Naive thymus-derived CD8-positive, alpha-beta T cell (primary cell): Measurements from ENCODE around the gene IFTAP. TPM values are rescaled to one million over a fixed set of nuclear protein-coding genes. Genes with fewer than 3 reads are reported as not detected.
A peak's percentile ranks its signal among the peaks of the same experiment; 100 is the strongest.
"Not testable (repeated sequence)": the region's sequence is repeated elsewhere in the genome, so short reads cannot be mapped to it uniquely, and the experiment has no call there.

Source experiments
- ATAC-seq, 2 donors: fragments of 150-1000 bp; cut with Tn5 transposase in 1 of 2; sonication (Bioruptor Pico), chemical (Tn5 transposase) in 1 of 2; 1 replicate in 1 of 2; 2 replicates in 1 of 2; pipeline ENCODE4 v1.10.0; 2021; ENCODE audit warnings: mild to moderate bottlenecking in 2 of 2, moderate library complexity in 2 of 2
- POLR2A ChIA-PET: fragments of 350-600 bp; sonication (Branson Sonifier 250); formaldehyde crosslinking; loops from one replicate; lab custom pipeline; 2021; ENCODE audit warnings: antibody characterized with exemption; lab: Charles Lee
- DNase-seq, 10 donors: peaks; one replicate each; pipeline versions ENCODE4 v3.0.0 to v3.0.0-alpha.2; 2020 to 2022
- H3K27ac Mint-ChIP-seq, 10 donors: one replicate each; pipeline ENCODE4 v1.8.0; 2020 to 2022; ENCODE audit warnings: mild to moderate bottlenecking in 10 of 10, mixed read lengths in 10 of 10, moderate library complexity in 4 of 10, inconsistent platforms in 1 of 10
- H3K27me3 Mint-ChIP-seq, 5 donors: one replicate each; pipeline ENCODE4 v1.8.0; 2021 to 2022; ENCODE audit warnings: mixed read lengths in 5 of 5
- H3K36me3 Mint-ChIP-seq, 3 donors: one replicate each; pipeline ENCODE4 v1.8.0; 2020 to 2022; ENCODE audit warnings: mixed read lengths in 3 of 3, mild to moderate bottlenecking in 2 of 3, inconsistent platforms in 1 of 3
- H3K4me1 Mint-ChIP-seq, 4 donors: one replicate each; pipeline ENCODE4 v1.8.0; 2021 to 2022; ENCODE audit warnings: mixed read lengths in 4 of 4
- H3K4me3 Mint-ChIP-seq, 10 donors: one replicate each; pipeline ENCODE4 v1.8.0; 2020 to 2022; ENCODE audit warnings: mild to moderate bottlenecking in 10 of 10, mixed read lengths in 10 of 10, moderate library complexity in 6 of 10, inconsistent platforms in 1 of 10
- H3K9me3 Mint-ChIP-seq, 9 donors: one replicate each; pipeline ENCODE4 v1.8.0; 2020 to 2022; ENCODE audit warnings: mixed read lengths in 9 of 9, mild to moderate bottlenecking in 3 of 9, inconsistent platforms in 1 of 9, moderate library complexity in 1 of 9
- polyA plus RNA-seq, 3 donors: library from polyadenylated mRNA; unstranded; fragments of 300-500 nt; fragmentation: Illumina TruSeq; gene quantifications; one replicate each; pipeline ENCODE4 v1.2.3, GENCODE V29; 2021
- total RNA-seq, 8 experiments: library from RNA in 2 of 8; stranded (reverse) in 2 of 8; gene quantifications; one replicate each; pipeline ENCODE4 v1.2.3 and lab custom pipeline; 2021 to 2026

IFTAP gene
- total and polyA plus RNA-seq, 5 experiments from 2014 or later = 2.4 to 4.7 (median 2.7) TPM

DNA sequence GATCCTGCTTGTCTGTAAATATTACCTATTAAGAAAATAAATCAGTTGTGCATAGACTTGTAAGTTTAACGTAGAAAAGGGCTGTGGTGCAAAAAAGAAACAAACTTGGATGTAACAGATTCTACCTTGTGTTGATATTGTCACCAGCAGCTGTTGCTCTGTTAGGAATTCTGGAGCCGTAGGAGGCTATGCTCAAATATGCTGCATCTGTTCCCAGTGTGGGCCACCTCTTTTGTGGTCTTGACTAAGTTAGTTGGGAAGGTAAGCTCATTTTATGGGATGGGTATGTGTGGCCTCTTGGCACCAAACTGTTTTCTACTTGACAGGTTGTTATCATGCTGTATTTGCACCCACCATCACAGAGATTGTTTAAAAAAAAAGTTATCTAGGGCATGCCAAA is 33.2 kb downstream of the IFTAP start:
- no peak overlapping the region for H3K27ac Mint-ChIP-seq
- POLR2A ChIA-PET = no interaction called here
- ATAC-seq (no peak), DNase-seq (no peak)
- H3K9me3 Mint-ChIP-seq = no peaks in the 10 kb centered on the region
- H3K36me3 Mint-ChIP-seq = no peaks in the 10 kb centered on the region
- H3K27me3 Mint-ChIP-seq = peaks cover 0 to 23% (median 10%) of the 10 kb centered on the region in 5 donors
- H3K4me1 Mint-ChIP-seq = no peaks in the 10 kb centered on the region
- no peak overlapping the region for H3K4me3 Mint-ChIP-seq

DNA sequence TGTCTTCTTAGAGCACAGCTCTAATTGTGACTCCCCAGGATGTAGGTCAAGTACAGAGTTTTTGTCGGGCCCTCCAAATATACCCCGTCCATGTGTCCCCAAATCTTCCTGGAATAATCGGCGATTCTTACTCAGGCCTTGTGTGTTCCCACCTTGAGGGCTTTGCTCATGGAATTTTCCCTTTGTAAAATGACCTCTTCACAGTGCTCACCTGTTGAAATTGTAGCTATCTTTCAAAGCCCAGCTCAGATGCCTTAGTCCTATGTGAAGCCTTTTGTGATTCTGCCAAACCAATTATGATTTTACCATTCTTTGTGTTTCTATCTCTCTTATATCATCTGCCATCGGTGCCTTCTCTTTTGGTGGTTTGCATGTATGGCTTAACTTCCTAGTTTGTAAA is 33.8 kb downstream of the IFTAP start:
- no peaks in the 10 kb centered on the region for H3K9me3 Mint-ChIP-seq
- no peaks in the 10 kb centered on the region for H3K4me1 Mint-ChIP-seq
- no peaks in the 10 kb centered on the region for H3K36me3 Mint-ChIP-seq
- H3K4me3 Mint-ChIP-seq = no peak overlapping the region
- DNase-seq (no peak), ATAC-seq (no peak)
- no peak overlapping the region for H3K27ac Mint-ChIP-seq
- POLR2A ChIA-PET = no interaction called here
- H3K27me3 Mint-ChIP-seq = peaks cover 0 to 23% (median 10%) of the 10 kb centered on the region in 5 donors

DNA sequence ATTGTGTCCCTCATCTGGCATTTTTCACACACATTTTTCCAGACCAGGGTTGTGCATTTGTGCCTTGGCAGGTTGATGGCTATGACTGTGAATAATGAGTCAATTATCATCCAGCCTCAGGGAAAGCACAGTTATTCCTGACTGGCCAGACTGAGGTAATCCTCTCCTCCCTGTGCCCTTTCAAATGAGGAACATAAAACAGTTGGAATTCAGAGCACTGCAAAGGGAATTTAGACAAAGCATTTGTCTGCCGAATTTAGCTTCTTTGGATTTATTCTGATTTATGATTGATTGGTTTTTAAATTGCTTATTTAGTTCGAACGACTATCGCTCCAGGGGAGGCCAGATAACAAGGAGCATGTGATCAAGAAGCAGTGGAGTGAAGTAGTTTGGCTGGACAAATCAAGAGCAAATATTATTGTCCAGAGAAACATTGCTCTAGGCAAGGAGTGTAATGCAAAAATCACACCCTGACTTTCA is 34.5 kb downstream of the IFTAP start:
- no peaks in the 10 kb centered on the region for H3K36me3 Mint-ChIP-seq
- ATAC-seq (no peak), DNase-seq (no peak)
- no peaks in the 10 kb centered on the region for H3K4me1 Mint-ChIP-seq
- no peak overlapping the region for H3K4me3 Mint-ChIP-seq
- POLR2A ChIA-PET = no interaction called here
- no peak overlapping the region for H3K27ac Mint-ChIP-seq
- H3K9me3 Mint-ChIP-seq = no peaks in the 10 kb centered on the region
- H3K27me3 Mint-ChIP-seq = peaks cover 0 to 23% (median 10%) of the 10 kb centered on the region in 5 donors

DNA sequence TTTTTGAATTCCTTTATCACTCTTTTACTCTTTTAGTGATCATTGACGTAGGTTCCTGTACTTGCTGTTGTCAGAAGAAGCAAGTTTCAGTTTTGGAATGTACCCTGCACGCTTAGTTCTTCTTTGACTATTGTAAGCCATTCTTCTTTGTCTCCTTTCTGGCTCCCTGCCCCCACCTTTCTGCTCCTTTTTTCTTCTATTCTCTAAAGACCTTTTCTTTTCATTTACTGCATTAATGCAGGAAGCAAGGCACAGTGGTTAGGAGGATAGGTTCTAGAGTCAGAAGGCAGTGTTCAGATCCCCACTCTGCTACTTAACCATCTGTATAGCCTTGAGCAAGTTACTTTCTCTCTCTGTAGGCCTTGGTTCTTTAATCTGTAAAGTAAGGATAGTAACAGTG is 37.5 kb downstream of the IFTAP start:
- no peak for ATAC-seq

DNA sequence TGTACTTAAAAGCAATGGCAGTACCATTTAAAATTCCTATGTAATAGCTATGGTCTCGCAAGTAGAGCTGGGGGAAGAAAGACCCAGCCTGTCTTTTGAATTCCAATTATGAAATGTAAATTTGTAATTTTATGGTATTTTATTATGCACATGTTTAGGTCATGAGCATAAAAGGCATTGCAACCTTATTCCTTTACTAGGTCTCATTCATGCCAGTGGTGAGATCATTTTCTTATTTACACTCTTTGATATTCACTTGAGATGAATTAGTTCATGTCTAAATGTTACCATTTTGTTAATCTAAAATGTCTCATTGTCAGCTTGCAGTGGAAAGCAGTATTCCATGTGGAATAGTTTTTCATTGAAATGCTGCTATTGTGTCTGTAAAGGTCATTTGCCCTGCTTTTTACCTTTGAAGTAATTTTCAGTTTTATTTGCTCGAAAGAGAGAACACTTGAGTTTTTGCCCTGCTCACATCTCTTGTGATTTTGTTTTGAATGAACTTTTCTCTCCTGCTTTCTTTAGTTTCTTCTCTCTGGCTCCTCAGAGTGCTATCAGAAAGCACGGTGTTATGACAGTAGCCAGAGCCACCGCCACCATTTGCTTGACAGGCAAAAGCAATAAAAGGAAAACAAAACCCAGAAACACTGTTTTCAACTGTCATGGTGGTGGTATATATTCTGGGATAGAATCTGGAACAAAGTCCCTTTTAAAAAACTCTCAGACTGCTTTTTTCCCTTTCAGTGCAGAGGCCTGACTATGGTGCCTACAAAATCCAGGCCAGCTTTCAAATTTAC is 41.0 kb downstream of the IFTAP start:
- H3K27me3 Mint-ChIP-seq = peaks cover 0 to 8% (median 4%) of the 10 kb centered on the region in 5 donors
- no peak overlapping the region for H3K4me3 Mint-ChIP-seq
- POLR2A ChIA-PET = no interaction called here
- peaks cover 0 to 8% (median 0%) of the 10 kb centered on the region in 3 donors for H3K36me3 Mint-ChIP-seq
- H3K4me1 Mint-ChIP-seq = no peaks in the 10 kb centered on the region
- peaks cover 0 to 10% (median 0%) of the 10 kb centered on the region in 9 donors for H3K9me3 Mint-ChIP-seq
- no peak for DNase-seq
- ATAC-seq = no peak
- peak overlapping the region in 1 of 10 donors; percentile 35 for H3K27ac Mint-ChIP-seq

More for the DNA sequence above, 37.5 kb downstream of the IFTAP start:
- peaks cover 0 to 17% (median 3%) of the 10 kb centered on the region in 5 donors for H3K27me3 Mint-ChIP-seq
- H3K27ac Mint-ChIP-seq = no peak overlapping the region
- H3K36me3 Mint-ChIP-seq = peaks cover 0 to 8% (median 0%) of the 10 kb centered on the region in 3 donors
- POLR2A ChIA-PET = no interaction called here
- no peaks in the 10 kb centered on the region for H3K4me1 Mint-ChIP-seq
- H3K4me3 Mint-ChIP-seq = no peak overlapping the region
- H3K9me3 Mint-ChIP-seq = peaks cover 0 to 9% (median 0%) of the 10 kb centered on the region in 9 donors
- no peak for DNase-seq

DNA sequence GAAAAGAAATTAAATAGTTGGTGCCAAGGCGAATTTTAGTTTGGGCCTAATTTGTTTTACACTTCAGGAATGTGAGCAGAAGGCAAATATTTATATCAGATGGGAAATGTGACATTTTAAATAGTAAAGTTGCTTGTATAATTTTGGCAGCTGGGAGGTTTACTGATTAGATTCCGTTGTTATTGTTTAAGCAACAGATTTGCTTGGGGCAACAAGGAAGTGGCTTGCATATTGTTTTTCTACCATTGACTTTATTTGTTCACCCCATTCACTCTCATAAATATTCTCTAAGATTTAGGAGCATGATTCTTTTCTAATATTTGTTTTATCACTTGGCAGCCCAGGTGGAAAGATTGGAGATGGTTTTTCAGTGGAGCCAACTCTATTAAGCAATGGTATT is 44.3 kb downstream of the IFTAP start:
- Mint-ChIP-seq H3K4me3 (no peak overlapping the region), H3K36me3 (peaks cover 0 to 8% (median 0%) of the 10 kb centered on the region in 3 donors), H3K27ac (no peak overlapping the region), H3K4me1 (no peaks in the 10 kb centered on the region), H3K27me3 (peaks cover 0 to 13% (median 7%) of the 10 kb centered on the region in 5 donors), H3K9me3 (peaks cover 0 to 17% (median 4%) of the 10 kb centered on the region in 9 donors)
- no peak for DNase-seq
- POLR2A ChIA-PET = no interaction called here
- ATAC-seq = no peak

DNA sequence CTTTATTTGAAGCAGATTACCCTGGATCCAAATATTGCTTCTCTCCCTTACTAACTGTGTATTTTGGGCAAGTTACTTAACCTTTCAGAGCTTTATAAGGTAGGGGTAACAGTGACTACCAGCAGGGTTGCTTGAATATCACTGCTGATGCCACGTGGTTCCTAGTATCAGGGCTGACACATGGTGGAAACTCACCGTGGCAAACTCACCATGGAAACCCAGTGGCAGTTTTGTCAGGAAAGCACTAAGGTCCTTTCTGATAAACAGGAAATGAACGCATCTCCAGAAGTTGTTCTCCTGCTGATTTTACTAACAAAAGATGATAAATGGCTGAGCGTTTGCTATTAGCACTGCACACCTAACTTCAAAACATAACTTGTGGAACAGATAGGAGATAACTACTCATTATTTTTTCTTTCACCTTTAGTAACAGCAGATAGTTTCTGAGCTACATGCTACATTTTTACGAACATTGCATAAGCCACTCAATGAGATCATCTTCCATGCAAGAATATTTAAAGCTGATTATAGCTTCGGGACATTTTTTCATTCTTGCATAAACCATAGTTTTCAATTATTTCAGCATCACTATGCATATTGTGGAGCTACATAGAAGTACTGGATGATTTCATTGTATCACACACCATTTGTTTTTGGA is 63.4 kb downstream of the IFTAP start:
- no peak overlapping the region for H3K27ac Mint-ChIP-seq
- no peak for DNase-seq
- POLR2A ChIA-PET = no interaction called here
- no peaks in the 10 kb centered on the region for H3K4me1 Mint-ChIP-seq
- peaks cover 0 to 24% (median 8%) of the 10 kb centered on the region in 9 donors for H3K9me3 Mint-ChIP-seq
- no peak for ATAC-seq
- peaks cover 0 to 20% (median 18%) of the 10 kb centered on the region in 5 donors for H3K27me3 Mint-ChIP-seq
- no peak overlapping the region for H3K4me3 Mint-ChIP-seq
- peaks cover 0 to 19% (median 6%) of the 10 kb centered on the region in 3 donors for H3K36me3 Mint-ChIP-seq

DNA sequence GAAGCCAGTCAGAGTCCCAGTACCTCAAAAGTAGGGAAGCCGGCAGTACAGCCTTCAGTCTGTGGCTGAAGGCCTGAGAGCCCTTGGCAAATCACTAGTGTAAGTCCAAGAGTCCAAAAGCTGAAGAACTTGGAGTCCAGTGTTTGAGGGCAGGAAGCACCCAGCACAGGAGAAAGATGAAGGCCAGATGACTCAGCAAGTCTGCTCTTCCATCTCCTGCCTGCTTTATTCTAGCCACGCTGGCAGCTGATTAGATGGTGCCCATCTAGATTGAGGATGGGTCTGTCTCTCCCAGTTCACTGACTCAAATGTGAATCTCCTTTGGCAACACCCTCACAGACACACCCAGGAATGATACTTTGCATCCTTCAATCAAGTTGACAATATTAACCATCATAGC is 67.1 kb downstream of the IFTAP start:
- not testable (repeated sequence) for H3K4me1 Mint-ChIP-seq, ATAC-seq

DNA sequence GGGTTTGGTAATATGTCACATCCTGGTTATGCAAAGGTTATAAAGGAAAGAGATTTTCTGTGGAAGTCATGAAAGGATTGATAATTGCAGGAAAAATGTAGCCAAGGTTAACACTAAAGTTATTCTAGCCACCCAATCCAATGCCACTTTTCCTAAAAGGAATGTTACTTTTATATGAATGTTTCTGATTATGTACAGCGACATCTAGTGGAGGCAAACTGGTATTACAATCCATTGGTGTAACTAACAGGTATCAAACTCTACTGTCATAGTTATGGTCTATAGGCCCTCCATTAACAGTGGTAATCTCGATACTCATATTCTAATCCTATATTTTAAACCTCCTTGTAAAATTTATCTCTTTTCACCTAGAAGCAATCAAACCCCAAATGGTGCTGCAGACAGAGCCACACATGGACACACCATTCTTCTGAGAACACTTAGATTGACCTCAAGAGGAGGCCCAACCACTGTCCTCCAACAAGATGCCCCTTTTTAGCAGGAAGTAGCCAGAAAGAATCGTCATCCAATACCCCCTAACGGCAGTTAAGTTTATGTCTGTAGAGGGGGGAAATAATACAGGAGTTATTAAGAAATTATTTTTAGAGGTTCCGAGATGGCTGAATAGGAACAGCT is 78.6 kb downstream of the IFTAP start:
- H3K4me1 Mint-ChIP-seq = no peaks in the 10 kb centered on the region
- H3K4me3 Mint-ChIP-seq = no peak overlapping the region
- peaks cover 13 to 51% (median 31%) of the 10 kb centered on the region in 5 donors for H3K27me3 Mint-ChIP-seq
- DNase-seq (peak in 5 of 10 donors; percentile 1 to 54 (median 46)), ATAC-seq (no peak)
- H3K27ac Mint-ChIP-seq = no peak overlapping the region
- POLR2A ChIA-PET = no interaction called here
- H3K9me3 Mint-ChIP-seq = peaks cover 0 to 40% (median 11%) of the 10 kb centered on the region in 9 donors
- peaks cover 0 to 7% (median 2%) of the 10 kb centered on the region in 3 donors for H3K36me3 Mint-ChIP-seq

More for the DNA sequence above, 67.1 kb downstream of the IFTAP start:
- H3K27ac Mint-ChIP-seq, DNase-seq, POLR2A ChIA-PET, H3K4me3 Mint-ChIP-seq: not testable (repeated sequence)
- Mint-ChIP-seq H3K36me3 (peaks cover 0 to 29% (median 11%) of the 10 kb centered on the region in 3 donors), H3K9me3 (peaks cover 2 to 32% (median 15%) of the 10 kb centered on the region in 9 donors), H3K27me3 (peaks cover 5 to 21% (median 10%) of the 10 kb centered on the region in 5 donors)

DNA sequence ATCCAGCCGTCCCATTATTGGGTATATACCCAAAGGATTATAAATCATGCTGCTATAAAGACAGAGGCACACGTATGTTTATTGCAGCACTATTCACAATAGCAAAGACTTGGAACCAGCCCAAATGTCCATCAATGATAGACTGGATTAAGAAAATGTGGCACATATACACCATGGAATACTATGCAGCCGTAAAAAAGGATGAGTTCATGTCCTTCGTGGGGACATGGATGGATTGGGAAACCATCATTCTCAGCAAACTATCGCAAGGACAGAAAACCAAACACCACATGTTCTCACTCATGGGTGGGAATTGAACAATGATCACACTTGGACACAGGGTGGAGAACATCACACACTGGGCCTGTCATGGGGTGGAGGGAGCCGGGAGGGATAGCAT is 85.2 kb downstream of the IFTAP start:
- Mint-ChIP-seq H3K27me3 (peaks cover 17 to 69% (median 46%) of the 10 kb centered on the region in 5 donors), H3K9me3 (peaks cover 0 to 50% (median 7%) of the 10 kb centered on the region in 9 donors)
- H3K4me1 Mint-ChIP-seq, DNase-seq, H3K36me3 Mint-ChIP-seq, POLR2A ChIA-PET, ATAC-seq, H3K4me3 Mint-ChIP-seq, H3K27ac Mint-ChIP-seq: not testable (repeated sequence)

DNA sequence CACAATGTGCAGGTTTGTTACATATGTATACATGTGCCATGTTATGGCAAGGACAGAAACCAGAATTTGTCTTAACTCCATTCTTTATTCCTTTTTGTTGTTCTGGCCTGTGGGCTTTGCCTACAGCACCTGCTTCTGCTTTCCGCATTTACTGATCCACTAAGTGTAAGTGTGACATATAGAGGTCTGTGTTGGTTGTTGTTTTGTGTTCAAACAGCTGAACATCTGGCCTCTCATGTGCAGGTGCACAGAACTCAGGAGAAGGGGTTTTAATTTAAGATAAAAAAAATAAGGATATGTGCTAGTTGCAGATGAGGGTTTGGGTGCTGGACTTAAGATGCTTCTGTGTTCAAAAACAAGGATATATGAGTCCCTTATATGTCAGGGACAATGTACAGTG is 89.5 kb downstream of the IFTAP start:
- POLR2A ChIA-PET = no interaction called here
- Mint-ChIP-seq H3K36me3 (peaks cover 0 to 5% (median 0%) of the 10 kb centered on the region in 3 donors), H3K4me3 (no peak overlapping the region), H3K27ac (no peak overlapping the region), H3K27me3 (peaks cover 28 to 60% (median 38%) of the 10 kb centered on the region in 5 donors), H3K9me3 (peaks cover 0 to 21% (median 7%) of the 10 kb centered on the region in 9 donors), H3K4me1 (peaks cover 6 to 25% (median 14%) of the 10 kb centered on the region in 4 donors)
- ATAC-seq (no peak), DNase-seq (no peak)
